Inferior parietal cortex (tissue), 1 donor: Measurements from ENCODE around the gene SHFL.

Experiments
- DNase-seq: peaks from one replicate; pipeline ENCODE4 v3.0.0-alpha.2; 2016; ENCODE audit errors: extremely low spot score

SHFL gene

GRCh38 chr19:10085641-10086590, at the start of gene SHFL:
Gene SHFL (plus strand): TSS chr19:10086317. CDS start chr19:10086428, 111 bp downstream.
- peak; percentile 55 for DNase-seq

GRCh38 chr19:10036601-10037071, 49.5 kb upstream of the SHFL start:
- no peak for DNase-seq

- no peak for DNase-seq
Measured at GRCh38 chr19:10037367-10037766, 48.8 kb upstream of the SHFL start.

DNA sequence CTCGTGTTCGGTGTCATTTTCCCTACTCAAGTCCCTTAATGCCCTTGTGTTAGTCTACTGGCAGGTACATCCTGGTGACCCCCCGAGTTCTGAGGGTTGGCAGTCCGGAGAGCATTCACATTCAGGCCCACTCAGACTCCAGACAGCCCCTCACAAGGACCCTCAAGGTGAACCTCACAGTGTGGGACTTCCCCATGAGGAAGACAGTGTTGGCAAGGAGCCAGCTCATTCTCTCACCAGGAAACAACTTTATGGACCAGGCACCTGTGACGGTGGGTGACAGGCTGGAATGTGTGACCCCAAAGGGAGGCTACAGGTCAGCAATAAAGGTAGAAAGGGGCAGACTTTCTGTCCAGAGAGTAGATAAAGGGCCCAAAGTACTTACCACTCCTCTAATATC, 48.3 kb upstream of the SHFL start:
- DNase-seq, result no peak

- DNase-seq, result no peak
Measured at GRCh38 chr19:10043286-10043927, 42.7 kb upstream of the SHFL start.

GRCh38 chr19:10044390-10044789, 41.7 kb upstream of the SHFL start:
- no peak for DNase-seq

DNA sequence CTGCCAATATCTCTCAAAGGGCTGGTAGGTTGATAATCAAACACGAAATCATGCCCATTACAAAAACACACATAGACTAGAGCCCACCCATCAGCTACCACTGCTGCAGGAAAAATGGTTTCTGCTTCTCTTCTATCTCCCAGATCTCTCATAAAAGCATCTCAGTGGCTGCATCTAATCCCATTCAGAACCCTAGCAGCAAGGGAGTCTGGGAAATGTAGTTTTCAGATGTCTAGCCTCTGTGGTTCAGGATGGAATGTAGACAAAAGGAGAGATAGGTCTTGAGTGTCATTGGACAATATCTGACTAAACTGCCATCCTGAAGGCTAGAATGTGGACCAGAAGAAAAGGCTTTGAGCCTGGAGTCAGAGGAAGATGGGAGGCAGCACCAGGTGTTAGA, 40.7 kb upstream of the SHFL start:
- no peak for DNase-seq

GRCh38 chr19:10049626-10050025, 36.5 kb upstream of the SHFL start:
- no peak for DNase-seq

GRCh38 chr19:10052602-10053360, 33.3 kb upstream of the SHFL start:
- no peak for DNase-seq

DNA sequence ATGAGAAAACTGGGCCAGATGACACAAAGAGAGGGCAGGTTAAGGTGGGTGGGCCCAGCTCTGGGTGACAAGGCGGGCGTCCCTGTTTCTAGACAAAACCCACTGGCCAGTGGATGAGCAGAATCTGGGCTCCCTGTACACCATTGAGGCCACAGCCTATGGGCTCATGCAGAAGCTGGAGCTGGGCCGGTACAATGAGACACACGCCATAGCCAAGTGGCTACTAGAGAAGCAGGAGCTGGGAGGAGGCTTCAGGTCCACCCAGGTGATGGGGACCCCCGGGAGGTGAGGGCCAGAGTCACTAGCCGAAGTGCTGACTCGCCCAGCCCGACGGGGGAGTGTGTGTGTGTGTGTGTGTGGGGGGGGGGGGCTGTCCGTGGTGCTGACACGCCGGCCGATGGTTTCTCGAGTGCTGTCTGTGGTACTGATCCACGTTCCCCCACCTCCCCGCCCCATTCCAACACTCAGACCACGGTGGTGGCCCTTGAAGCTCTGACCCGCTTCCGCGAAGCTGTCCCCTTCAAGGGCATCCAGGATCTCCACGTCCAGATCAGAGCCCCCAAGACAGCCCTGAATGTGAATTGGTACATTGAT, 24.3 kb upstream of the SHFL start:
- no peak for DNase-seq

DNA sequence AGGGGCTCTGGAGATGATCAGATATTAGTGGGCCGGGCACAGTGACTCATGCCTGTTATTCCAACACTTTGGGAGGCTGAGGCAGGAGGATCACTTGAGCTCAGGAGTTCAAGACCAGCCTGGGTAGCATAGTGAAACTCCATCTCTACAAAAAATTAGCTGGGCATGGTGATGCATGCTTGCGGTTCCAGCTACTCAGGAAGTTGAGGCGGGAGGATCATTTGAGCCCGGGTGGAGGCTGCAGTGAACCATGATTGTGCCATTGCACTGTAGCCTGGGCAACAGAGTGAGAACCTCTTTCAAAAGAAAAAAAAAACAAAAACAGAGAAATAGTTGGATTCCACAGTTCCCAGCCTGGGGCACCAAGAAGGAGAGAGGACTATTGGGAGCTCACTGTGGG, 17.9 kb upstream of the SHFL start:
- no peak for DNase-seq

DNA sequence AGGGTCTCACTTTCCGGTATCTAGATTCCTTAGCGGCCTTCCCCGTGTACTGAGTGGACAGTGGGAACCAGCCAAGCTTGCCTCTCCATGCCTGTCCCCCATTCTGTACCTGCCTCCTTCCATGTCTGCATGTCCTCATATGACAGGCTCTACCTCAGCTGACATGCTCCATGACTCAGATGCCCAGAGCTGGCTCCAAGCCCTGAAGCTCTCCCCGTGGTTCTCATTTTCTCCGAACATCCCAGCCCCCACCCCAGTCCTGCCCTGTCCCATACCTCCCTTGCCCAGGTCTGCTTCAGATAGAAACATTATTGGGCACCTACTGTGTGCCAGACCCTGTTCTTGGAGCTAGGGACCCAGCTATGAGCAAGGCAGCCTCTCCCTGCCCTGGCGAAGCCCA, 17.1 kb upstream of the SHFL start:
- DNase-seq, result no peak

DNA sequence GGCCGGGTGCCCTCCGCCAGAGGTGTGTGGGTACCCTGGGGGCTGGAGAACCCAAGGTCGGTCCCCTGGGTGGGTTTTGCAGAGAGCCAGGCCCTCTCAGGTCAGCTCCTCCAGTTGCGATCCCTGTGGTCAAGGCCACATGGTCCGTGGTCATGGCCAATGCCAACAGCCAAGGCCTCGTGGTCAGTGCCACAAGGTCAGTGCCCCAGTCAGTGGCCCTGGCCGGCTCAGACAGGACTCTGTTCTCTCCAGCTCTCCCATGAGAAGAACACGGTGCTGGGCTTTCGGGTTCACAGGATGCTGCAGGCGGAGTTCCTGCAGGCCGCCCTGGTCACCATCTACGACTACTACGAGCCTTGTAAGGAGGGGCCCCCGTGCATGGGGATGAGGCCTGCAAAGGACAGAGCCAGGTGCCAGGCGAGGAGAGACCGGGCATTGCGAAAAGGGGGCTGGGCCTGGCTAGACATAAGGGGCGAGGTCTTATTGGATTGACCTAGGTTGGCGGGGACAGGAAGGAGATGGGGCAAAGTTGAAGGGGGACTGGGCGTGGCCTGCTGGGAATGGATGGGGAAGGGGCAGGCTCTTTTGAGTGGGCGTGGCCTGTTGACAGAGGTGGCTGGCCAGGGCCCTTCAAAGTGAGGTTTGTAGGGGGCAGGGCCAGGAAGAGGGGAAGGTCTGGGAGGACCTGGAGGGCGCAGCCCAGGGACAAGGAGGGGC, 15.2 kb upstream of the SHFL start:
- no peak for DNase-seq

DNA sequence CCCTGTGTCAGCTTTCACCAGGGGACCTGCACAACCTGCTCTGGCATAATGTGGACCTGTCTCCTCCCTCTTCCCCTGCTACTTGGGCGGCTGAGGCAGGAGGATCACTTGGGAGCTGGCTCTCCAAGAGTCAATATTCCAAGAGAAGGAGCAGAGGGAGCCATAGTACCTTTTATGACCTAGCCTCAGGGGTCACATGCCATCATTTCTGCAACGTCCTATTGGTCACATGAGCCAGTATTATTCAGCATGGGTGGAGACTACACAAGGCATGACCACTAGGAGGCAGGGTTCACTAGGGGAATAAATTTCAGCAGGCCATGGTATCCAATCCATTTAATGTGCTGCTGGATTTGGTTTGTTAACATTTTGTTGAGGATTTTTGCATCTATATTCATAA, 12.0 kb upstream of the SHFL start:
- no peak for DNase-seq

GRCh38 chr19:10076535-10076934, 9.6 kb upstream of the SHFL start:
- DNase-seq, result no peak

GRCh38 chr19:10078329-10078728, 7.8 kb upstream of the SHFL start:
- no peak for DNase-seq

DNA sequence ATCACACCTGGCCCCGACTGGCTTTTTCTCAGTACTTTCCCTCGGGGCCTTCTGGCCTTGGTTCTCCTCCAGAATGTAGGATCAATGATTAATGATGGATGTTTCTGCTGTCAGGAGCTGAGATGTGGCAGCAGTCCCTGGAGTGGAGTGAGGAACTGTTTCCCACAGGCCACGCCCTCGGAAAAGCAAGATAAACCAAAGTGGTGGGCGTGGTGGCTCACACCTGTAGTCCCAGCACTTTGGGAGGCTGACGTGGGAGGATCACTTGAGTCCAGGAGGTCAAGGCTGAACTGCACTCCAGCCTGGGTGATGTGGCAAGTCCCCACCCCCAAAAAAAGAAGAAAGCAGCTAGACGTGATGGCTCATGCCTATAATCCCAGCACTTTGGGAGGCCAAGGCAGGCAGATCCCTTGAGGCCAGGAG, 7.1 kb upstream of the SHFL start:
- DNase-seq, result no peak

- DNase-seq, result no peak
Measured at GRCh38 chr19:10083911-10084310, 2.2 kb upstream of the SHFL start.

- DNase-seq, result no peak
Measured at GRCh38 chr19:10084803-10085202, 1.3 kb upstream of the SHFL start.

DNA sequence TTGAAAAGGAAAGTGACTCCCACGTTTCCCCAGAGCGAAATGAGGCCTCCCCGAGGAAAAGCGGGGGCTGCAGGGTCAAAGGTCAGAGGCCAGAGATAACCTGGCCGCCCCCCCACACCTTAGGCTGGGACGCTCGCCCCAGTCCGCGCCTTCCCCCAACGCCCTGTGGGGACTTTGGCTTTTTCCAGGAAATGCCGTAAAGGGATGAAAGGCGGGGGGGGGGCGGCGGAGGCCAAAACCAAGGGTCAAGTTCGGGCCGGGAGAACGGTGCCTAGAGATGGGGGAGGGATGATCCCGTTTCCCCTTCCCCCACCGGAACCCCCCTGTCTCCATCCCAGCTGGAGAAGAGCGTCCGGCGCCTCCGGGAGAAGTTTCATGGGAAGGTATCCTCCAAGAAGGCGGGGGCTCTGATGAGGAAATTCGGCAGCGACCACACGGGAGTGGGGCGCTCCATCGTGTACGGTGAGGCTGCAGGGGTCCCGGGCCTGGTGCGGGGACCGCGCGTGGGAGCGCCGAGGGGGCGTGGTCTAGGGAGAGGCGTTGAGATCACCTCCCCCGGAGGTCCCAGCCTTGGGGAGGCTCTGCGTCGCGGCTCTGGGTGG, 575 bp downstream of the SHFL start:
- DNase-seq, result no peak
